Stimulated activated naive CD4-positive, alpha-beta T cell treated with Interleukin-2 at 50 U/mL for 16 hours (primary cell): ENCODE results near the gene IL19.
A peak's percentile ranks its signal among the peaks of the same experiment; 100 is the strongest.
"Not testable (repeated sequence)": the region's sequence is repeated elsewhere in the genome, so short reads cannot be mapped to it uniquely, and the experiment has no call there.

Source experiments
- DNase-seq: peaks from one replicate; lab custom pipeline; 2025; lab: John Stamatoyannopoulos, UW

IL19 gene

DNA sequence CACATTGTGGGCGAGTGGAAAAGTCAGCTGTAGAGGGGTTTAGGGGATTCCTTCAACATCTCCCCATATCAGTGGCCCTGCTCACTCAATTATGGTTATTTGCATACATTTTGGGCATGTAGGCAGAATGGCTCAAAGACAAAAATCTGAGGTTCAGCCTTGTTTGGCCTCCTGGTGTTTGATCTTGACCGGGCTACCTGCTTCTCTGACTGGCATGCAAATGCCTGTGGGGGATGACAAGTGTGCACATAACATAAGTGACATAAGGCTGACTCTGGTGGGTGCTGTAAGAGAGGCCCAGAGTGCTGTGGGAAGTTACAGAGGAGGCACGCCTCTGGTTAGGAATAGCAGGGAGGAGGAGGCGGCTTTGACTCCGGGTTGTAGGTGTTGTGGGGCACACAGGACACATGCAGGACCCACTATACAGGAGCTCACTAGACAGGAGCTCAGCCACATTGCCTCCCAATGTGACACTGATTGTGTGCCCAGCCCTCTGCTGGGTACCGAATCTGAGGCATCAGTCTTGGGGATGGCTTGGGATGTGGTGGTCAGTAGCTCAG lies 29.4 kb upstream of the IL19 start:
- DNase-seq, result no peak

GRCh38 chr1:206742719-206743383 lies 27.7 kb upstream of the IL19 start:
- peak; percentile 45 for DNase-seq

GRCh38 chr1:206744683-206745082 lies 25.9 kb upstream of the IL19 start:
- no peak for DNase-seq

- DNase-seq, result no peak
Observed at GRCh38 chr1:206745301-206745700, 25.3 kb upstream of the IL19 start.

DNA sequence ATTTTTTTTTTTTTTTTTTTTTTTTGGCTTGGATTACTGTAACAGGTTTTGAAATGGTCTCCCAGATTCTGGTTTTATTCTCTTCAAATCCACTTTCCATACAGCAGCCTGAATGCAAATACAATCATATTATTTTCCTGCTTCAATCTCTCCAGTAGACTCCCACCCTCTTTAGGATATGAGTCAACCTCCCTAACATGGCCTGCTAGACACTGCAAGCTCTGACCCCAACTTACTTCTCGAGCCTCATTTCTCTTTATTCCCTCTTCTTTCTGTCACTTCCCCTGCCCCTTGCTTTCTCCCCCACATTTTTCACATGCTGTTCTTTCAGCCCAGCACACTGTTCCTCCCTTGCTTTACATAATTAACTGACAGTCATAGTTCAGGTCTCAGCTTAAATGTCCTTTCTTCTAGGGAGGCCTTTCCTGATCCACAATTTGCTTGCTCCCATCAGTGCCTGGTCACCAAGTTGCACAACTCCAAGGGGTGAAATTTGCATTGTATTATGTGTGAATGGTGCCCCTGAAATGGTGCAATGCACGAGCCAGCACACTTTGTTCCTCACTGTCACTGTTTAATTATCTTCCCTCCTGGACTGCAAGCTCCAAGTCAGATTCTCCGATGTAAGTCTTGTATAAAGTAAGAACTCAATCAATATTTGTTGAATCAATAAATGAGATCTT lies 22.1 kb upstream of the IL19 start:
- DNase-seq, result no peak

DNA sequence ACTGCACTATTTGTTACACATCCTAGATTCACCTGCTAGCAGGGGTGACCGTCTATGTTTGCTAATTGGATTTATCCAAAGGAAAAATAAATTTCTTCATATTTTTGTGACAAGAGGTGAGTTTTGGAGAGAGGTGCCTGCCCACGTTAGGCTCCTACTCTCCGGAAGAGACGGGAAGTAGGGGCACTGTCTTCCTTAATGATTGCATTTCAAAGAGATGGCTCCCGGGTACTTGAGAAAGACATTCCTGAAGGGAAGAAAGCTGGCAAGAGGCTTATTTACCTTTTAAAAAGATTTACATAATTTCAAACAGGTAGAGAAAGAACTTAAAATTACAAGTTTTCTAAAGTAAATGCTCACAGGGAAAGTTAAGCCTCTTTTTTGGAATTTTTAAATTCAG lies 18.7 kb upstream of the IL19 start:
- DNase-seq, result no peak

DNA sequence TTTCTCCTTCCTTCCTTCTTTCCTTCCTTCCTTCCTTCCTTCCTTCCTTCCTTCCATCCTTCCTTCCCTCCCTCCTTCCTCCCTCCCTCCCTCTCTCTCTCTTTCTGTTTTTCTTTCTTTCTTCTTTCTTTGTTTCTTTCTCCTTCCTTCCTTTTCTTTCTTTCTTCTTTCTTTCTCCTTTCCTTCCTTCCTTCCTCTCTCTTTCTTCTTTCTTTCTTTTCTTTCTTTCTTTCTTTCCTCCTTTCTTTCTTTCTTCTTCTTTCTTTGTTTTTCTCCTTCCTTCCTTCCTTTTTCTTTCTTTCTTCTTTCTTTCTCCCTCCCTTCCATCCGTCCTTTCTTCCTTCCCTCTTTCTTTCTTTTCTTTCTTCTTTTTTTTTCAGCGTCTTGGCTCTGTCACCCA lies 18.1 kb upstream of the IL19 start:
- no peak for DNase-seq

GRCh38 chr1:206753141-206753540 lies 17.4 kb upstream of the IL19 start:
- DNase-seq, result no peak

- DNase-seq, result no peak
Observed at GRCh38 chr1:206754011-206754410, 16.6 kb upstream of the IL19 start.

DNA sequence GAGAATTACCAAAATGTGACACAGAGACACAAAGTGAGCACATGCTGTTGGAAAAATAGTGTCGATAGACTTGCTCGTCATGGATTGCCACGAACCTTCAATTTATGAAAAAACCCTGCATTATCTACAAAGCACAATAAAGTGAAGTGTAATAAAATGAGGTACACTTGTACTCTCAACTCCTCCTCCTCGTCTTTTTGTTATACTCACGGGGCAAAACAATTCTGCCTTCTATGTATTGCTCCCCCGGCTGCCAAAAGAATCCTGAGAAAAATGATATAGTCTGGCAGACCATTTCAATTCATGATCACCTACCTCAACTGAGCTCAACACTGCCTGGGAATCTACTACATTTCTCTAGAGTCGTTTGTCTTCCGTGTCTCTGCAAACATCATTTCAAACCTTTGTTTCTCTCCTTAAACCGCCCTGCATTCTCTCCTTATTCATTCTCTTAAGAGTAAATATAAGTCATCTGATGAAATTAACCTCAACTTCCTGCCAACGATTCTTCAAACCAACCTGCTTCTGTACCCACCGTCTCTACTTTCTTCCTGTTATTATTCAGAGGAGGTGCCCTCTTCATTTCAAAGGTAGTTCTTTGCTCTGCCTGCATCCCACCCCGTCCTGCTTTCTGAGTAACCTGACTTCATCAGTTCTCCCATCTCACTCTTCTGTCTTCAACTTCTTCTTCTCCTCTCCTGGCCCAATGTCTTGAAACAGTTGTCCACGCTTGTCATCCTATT lies 12.9 kb upstream of the IL19 start:
- DNase-seq, result peak; percentile 22

- DNase-seq, result no peak
Observed at GRCh38 chr1:206760590-206760989, 10.0 kb upstream of the IL19 start.

DNA sequence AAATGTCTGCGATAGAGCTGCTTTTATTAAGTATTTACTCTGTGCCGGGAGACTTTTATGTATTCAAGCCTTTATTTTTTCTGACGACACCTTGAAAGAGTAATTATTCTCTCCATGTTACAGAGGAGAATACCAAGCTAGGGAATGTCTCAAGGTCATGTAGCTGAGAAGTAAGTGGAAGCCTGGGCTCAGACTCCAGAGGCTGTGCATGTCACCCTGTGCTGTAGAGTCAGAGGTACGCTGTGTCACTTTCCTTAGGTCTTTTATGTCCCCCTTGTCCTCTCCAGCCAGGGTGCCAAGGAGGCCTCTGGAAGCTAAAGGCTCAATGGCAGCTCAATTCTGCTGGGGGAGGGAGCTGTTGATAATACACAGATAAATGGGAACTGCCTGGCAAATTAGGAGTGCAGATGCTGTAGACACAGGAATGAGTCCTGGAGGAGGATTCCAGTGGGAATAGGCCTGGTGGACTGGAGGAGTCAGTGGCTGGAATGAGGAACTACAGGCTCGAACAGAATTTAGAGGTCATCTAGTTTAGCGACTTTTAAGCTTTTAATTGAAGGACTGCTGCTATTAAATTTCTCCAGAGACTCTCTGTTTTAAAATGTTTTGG lies 9.3 kb upstream of the IL19 start:
- no peak for DNase-seq

DNA sequence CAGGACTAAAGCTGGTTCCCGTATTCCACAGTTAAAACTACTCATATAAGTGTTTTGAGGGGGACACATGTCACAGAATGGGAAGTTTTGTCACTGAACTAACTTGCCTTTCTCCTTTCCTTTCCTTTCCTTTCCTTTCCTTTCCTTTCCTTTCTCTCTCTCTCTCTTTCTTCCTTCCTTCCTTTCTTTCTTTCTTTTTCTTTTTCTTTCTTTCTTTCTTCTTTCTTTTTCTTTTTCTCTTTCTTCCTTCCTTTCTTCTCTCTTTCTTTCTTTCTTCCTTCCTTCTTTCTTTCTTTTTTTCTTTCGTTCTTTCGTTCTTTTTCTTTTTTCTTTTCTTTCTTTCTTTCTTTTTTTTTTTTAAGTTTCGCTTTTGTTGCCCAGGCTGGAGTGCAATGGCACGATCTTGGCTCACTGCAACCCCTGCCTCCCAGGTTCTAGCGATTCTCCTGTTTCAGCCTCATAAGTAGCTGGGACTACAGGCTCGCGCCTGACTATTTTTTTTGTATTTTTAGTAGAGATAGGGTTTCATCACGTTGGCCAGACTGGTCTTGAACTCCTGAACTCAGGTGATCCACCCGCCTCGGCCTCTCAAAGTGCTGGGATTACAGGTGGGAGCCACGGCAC lies 7.7 kb upstream of the IL19 start:
- not testable (repeated sequence) for DNase-seq

DNA sequence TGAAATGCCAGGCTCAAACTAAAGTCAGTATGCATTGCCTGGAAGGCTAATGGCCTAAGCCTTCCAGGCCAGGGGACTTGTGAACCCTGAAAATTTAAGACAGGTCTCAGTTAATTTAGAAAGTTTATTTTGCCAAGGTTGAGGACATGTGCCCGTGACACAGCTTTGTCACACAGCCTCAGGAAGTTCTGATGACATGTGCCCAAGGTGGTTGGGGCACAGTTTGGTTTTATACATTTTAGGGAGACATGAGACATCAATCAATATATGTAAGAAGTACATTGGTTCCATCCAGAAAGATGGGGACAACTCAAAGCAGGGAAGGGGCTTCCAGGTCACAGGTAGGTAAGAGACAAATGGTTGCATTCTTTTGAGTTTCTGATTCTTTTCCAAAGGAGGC lies 4.8 kb upstream of the IL19 start:
- DNase-seq, result not testable (repeated sequence)

DNA sequence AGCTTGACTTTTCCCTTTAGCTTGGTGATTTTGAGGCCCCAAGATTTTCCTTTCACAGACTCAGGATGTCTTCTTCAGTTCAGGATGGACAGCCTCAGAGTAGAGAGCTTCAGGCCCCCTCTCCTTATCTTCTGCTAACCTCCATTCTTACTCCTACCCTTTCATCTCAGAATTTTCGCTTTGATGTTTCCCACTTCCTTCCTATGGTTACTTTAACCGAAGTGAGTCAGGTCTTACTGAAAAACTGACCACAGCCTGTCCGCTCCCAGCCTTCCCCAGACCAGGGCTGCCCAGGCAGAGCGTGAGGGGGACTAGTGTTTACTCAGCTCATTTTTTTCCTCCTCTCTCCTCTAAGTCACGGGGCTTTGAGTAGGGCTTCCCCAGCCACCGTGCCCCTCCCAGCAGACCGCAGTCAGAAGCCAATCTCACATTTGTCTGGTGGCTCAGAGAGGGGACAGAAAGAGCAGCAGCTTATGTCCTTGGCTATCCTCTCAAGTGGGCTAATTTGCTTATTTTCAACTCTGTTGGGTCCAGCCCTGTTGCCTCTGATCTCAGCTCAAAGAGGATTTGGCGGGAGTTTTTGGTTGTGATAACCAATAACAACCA lies 4.2 kb upstream of the IL19 start:
- DNase-seq, result peak; percentile 63

- no peak for DNase-seq
Observed at GRCh38 chr1:206768472-206769303, 1.9 kb upstream of the IL19 start.

- DNase-seq, result peak; percentile 54
Observed at GRCh38 chr1:206769304-206769731, 1.3 kb upstream of the IL19 start.

- DNase-seq, result no peak
Observed at GRCh38 chr1:206771338-206771692, 742 bp downstream of the IL19 start.

- no peak for DNase-seq
Observed at GRCh38 chr1:206772243-206772937, 1.8 kb downstream of the IL19 start, which contains the start of gene IL10. IL10 (minus strand) TSS chr1:206772494; CDS start chr1:206772435, 59 bp downstream.

- DNase-seq, result no peak
Observed at GRCh38 chr1:206774093-206774492, 3.5 kb downstream of the IL19 start.
